H1 (cell line): Measurements from ENCODE around the gene PDE5A. TPM values are rescaled to one million over a fixed set of nuclear protein-coding genes. Genes with fewer than 3 reads are reported as not detected.

Experiments used
- BCL11A ChIP-seq, 2 experiments: IDR thresholded peaks; one replicate each; pipeline ENCODE4 v1.6.1; 2011; ENCODE audit warnings: low read depth in 2 of 2, low read length in 2 of 2, mild to moderate bottlenecking in 2 of 2
- CBX5 ChIP-seq: fragments of 300-800, 300-1000 bp; sonication (generic); IDR thresholded peaks from 2 replicates; pipeline ENCODE4 v1.7.1; 2016; ENCODE audit warnings: antibody characterized with exemption, low read length, low read depth
- EGR1 ChIP-seq: IDR thresholded peaks from 2 replicates; pipeline ENCODE4 v1.6.1; 2011; ENCODE audit warnings: low read depth, low read length, borderline replicate concordance
- GABPA ChIP-seq: IDR thresholded peaks from 2 replicates; pipeline ENCODE4 v1.6.1; 2011; ENCODE audit warnings: mild to moderate bottlenecking, low read length, moderate library complexity, borderline replicate concordance; ENCODE audit not compliant: insufficient read depth
- KDM1A ChIP-seq: fragments of 200-600, 300-600 bp; sonication (generic); IDR thresholded peaks from 2 replicates; pipeline ENCODE4 v1.7.1; 2016; ENCODE audit warnings: mild to moderate bottlenecking, low read length, borderline replicate concordance
- KDM4A ChIP-seq: IDR thresholded peaks from one replicate; pipeline ENCODE4 v1.7.1; 2012; ENCODE audit warnings: low read depth, mild to moderate bottlenecking, moderate library complexity, low read length, inconsistent platforms; ENCODE audit not compliant: severe bottlenecking
- SIX5 ChIP-seq: IDR thresholded peaks from 2 replicates; pipeline ENCODE4 v1.6.1; 2011; ENCODE audit warnings: mild to moderate bottlenecking, low read depth, low read length
- SP4 ChIP-seq: IDR thresholded peaks from 2 replicates; pipeline ENCODE4 v1.6.1; 2012; ENCODE audit warnings: low read length, inconsistent platforms
- TAF7 ChIP-seq: optimal IDR thresholded peaks from 2 replicates; pipeline ENCODE3; 2011; ENCODE audit warnings: low read depth, mild to moderate bottlenecking, inconsistent platforms, low read length, moderate library complexity, borderline replicate concordance
- polyA plus RNA-seq, 7 experiments: library from polyadenylated mRNA; depleted of rRNA in 3 of 7; stranded (reverse) in 5 of 7; unstranded in 2 of 7; fragments of >200 nt in 5 of 7; fragments of 200-250 nt in 2 of 7; gene quantifications; 1 replicate in 5 of 7; 2 replicates in 1 of 7; 4 replicates in 1 of 7; pipeline versions ENCODE4 v1.2.1 to v1.2.3, GENCODE V29; 2011 to 2013; ENCODE audit warnings: missing spikeins in 2 of 7, mixed read lengths in 2 of 7
- total RNA-seq: library from RNA; stranded (reverse); fragmentation: NEBNext Ultra II Directional; extraction: Animal tissue kit (Norgen Biotek cat#: 25700); gene quantifications from 2 replicates; pipeline ENCODE4 v1.2.1, GENCODE V29; 2021

The PDE5A gene
- total and polyA plus RNA-seq, 2 of the 8 experiments (the other 6 are each of a cell fraction or from before 2014, with no cell fraction given) = 5.6 to 32.4 TPM

- TF ChIP-seq KDM1A = no peak
- TF ChIP-seq CBX5 = no peak
- no peak for TF ChIP-seq KDM4A
- no peak for TF ChIP-seq SP4
- no peak for TF ChIP-seq EGR1
- no peak for TF ChIP-seq BCL11A (IDR thresholded peaks at IDR 0.05; ENCODE audit: low read depth in 2 of 2, low read length in 2 of 2)
- no peak for TF ChIP-seq TAF7
- no peak for TF ChIP-seq SIX5
- no peak for TF ChIP-seq GABPA
These were observed 26.7 kb upstream of the PDE5A start (continued) for GRCh38 chr4:119655111-119655837.
